ENCODE measurements around the gene NFKBIL1. TPM values are rescaled to one million over a fixed set of nuclear protein-coding genes. Genes with fewer than 3 reads are reported as not detected.
A peak's percentile ranks its signal among the peaks of the same experiment; 100 is the strongest.
"Not testable (repeated sequence)": the region's sequence is repeated elsewhere in the genome, so short reads cannot be mapped to it uniquely, and the experiment has no call there.

NFKBIL1 gene
- total RNA-seq, 4 donors from 2014 or later: 7.8 to 25.2 (median 16.7) TPM

- H3K4me3 ChIP-seq; DNase-seq; intact Hi-C loops (cut with DNase I); H3K27ac ChIP-seq; H3K27me3 ChIP-seq; H3K9me3 ChIP-seq: not testable (repeated sequence)
- TF ChIP-seq CTCF (IDR thresholded peaks at IDR 0.05): peak; percentile 16 to 44 (median 41)
- Histone ChIP-seq H3K4me1 (peaks cover 7 to 44% (median 8%) of the 10 kb centered on the region in 3 donors), H3K36me3 (peaks cover 0 to 75% (median 3%) of the 10 kb centered on the region in 3 donors)
- WGBS, 2 donors: 60 to 62% methylated on average over 5 of the region's 5 CpGs
Measured at GRCh38 chr6:31551371-31551770, 4.0 kb downstream of the NFKBIL1 start.

- TF ChIP-seq POLR2A (IDR thresholded peaks at IDR 0.05): no peak
- no peak for TF ChIP-seq CTCF (IDR thresholded peaks at IDR 0.05)
- WGBS, 2 donors: 53 to 68% methylated on average over 2 to 3 of the region's 3 CpGs
- Histone ChIP-seq H3K36me3 (peaks cover 11 to 94% (median 14%) of the 10 kb centered on the region in 3 donors), H3K9me3 (no peaks in the 10 kb centered on the region), H3K27me3 (no peaks in the 10 kb centered on the region), H3K27ac (no peak overlapping the region), H3K4me3 (no peak overlapping the region), H3K4me1 (peaks cover 5 to 48% (median 17%) of the 10 kb centered on the region in 3 donors)
- DNase-seq: no peak
- intact Hi-C loops (cut with DNase I): loop anchor here (5.0 kb wide), 1 partner anchor 36 kb away; the partner anchor contains the start of gene NCR3
Measured at GRCh38 chr6:31556307-31556706, 8.9 kb downstream of the NFKBIL1 start.

- intact Hi-C loops (cut with DNase I): loop anchor here (5.0 kb wide), 1 partner anchor 35 kb away; the partner anchor contains the start of gene NCR3
- no peak for DNase-seq
Measured at GRCh38 chr6:31557443-31558317, 10.3 kb downstream of the NFKBIL1 start.

GRCh38 chr6:31558318-31558625, 10.9 kb downstream of the NFKBIL1 start:
- Histone ChIP-seq H3K27me3 (no peaks in the 10 kb centered on the region), H3K4me1 (peaks cover 5 to 50% (median 17%) of the 10 kb centered on the region in 3 donors), H3K4me3 (no peak overlapping the region), H3K27ac (peak overlapping the region; percentile 18 to 63 (median 52)), H3K36me3 (peaks cover 11 to 75% (median 14%) of the 10 kb centered on the region in 3 donors), H3K9me3 (no peaks in the 10 kb centered on the region)
- intact Hi-C loops (cut with DNase I): loop anchor here (5.0 kb wide), 1 partner anchor 34 kb away; the partner anchor contains the start of gene NCR3
- no peak for DNase-seq
- no CpG with 5 or more reads among the region's 8 CpGs for WGBS, 2 donors
- TF ChIP-seq POLR2A (IDR thresholded peaks at IDR 0.05): no peak
- no peak for TF ChIP-seq CTCF (IDR thresholded peaks at IDR 0.05)

More at GRCh38 chr6:31557443-31558317, 10.3 kb downstream of the NFKBIL1 start:
- Histone ChIP-seq H3K9me3 (no peaks in the 10 kb centered on the region), H3K4me1 (peaks cover 5 to 50% (median 17%) of the 10 kb centered on the region in 3 donors), H3K27me3 (no peaks in the 10 kb centered on the region), H3K4me3 (no peak overlapping the region), H3K36me3 (peaks cover 11 to 81% (median 14%) of the 10 kb centered on the region in 3 donors), H3K27ac (peak overlapping the region; percentile 18 to 63 (median 52))
- TF ChIP-seq CTCF (IDR thresholded peaks at IDR 0.05): no peak
- no peak for TF ChIP-seq POLR2A (IDR thresholded peaks at IDR 0.05)
- WGBS, 2 donors: 87 to 93% methylated on average over 7 to 9 of the region's 24 CpGs
